CD4-positive, alpha-beta T cell treated with Interferon alpha-2 for 1 hour (primary cell): ENCODE results near the gene NCLN.
"Not testable (repeated sequence)": the region's sequence is repeated elsewhere in the genome, so short reads cannot be mapped to it uniquely, and the experiment has no call there.

ENCODE experiments used
- DNase-seq, 2 donors: peaks; one replicate each; pipeline ENCODE4 v3.0.0-alpha.2; 2020 to 2022

NCLN gene

GRCh38 chr19:3202346-3202745, 16.6 kb downstream of the NCLN start:
- no peak for DNase-seq

GRCh38 chr19:3202895-3203294, 17.2 kb downstream of the NCLN start:
- DNase-seq, result not testable (repeated sequence)

- no peak for DNase-seq
Measured at GRCh38 chr19:3203805-3204645, 18.3 kb downstream of the NCLN start.

GRCh38 chr19:3204646-3205275, 19.0 kb downstream of the NCLN start:
- DNase-seq, result no peak

GRCh38 chr19:3206216-3206953, 20.7 kb downstream of the NCLN start:
- no peak for DNase-seq

- no peak for DNase-seq
Measured at GRCh38 chr19:3207461-3208242, 21.9 kb downstream of the NCLN start.

- DNase-seq, result no peak
Measured at GRCh38 chr19:3208317-3209207, 22.8 kb downstream of the NCLN start.

- peak; percentile 58 to 64 for DNase-seq
Measured at GRCh38 chr19:3210347-3211017, 24.8 kb downstream of the NCLN start.

- DNase-seq, result no peak
Measured at GRCh38 chr19:3211191-3211590, 25.5 kb downstream of the NCLN start.

- DNase-seq, result no peak
Measured at GRCh38 chr19:3213159-3213558, 27.4 kb downstream of the NCLN start.

- no peak for DNase-seq
Measured at GRCh38 chr19:3216874-3217273, 31.1 kb downstream of the NCLN start.

- DNase-seq, result no peak
Measured at GRCh38 chr19:3220576-3220975, 34.8 kb downstream of the NCLN start.

GRCh38 chr19:3221576-3221975, 35.8 kb downstream of the NCLN start:
- DNase-seq, result not testable (repeated sequence)

- DNase-seq, result no peak
Measured at GRCh38 chr19:3222709-3223108, 37.0 kb downstream of the NCLN start.

GRCh38 chr19:3224346-3225168, 38.8 kb downstream of the NCLN start, which contains the start of gene CELF5:
CELF5 (plus strand) TSS chr19:3224661; CDS start chr19:3224740, 79 bp downstream.
- peak; percentile 44 to 67 for DNase-seq

GRCh38 chr19:3225169-3225485, 39.4 kb downstream of the NCLN start:
- DNase-seq, result no peak

GRCh38 chr19:3225677-3226093, 40.0 kb downstream of the NCLN start:
- no peak for DNase-seq

GRCh38 chr19:3227054-3227626, 41.4 kb downstream of the NCLN start:
- no peak for DNase-seq

- DNase-seq, result no peak
Measured at GRCh38 chr19:3229346-3229743, 43.6 kb downstream of the NCLN start.
